Transverse colon (tissue), 4 donors: ENCODE data around the gene ZNF595. TPM values are rescaled to one million over a fixed set of nuclear protein-coding genes. Genes with fewer than 3 reads are reported as not detected.
"Not testable (repeated sequence)": the region's sequence is repeated elsewhere in the genome, so short reads cannot be mapped to it uniquely, and the experiment has no call there.

Experiments
- DNase-seq: peaks from one replicate; pipeline ENCODE4 v3.0.0-alpha.2; 2019
- H3K27ac ChIP-seq, 4 donors: fragments of 200-600 bp; sonication (generic); 2 replicates each; pipeline ENCODE4 v1.5.1; 2016 to 2018; ENCODE audit warnings: inconsistent platforms in 4 of 4
- H3K27me3 ChIP-seq: fragments of 200-600 bp; sonication (generic); 2 replicates; pipeline ENCODE4 v1.5.1; 2017; ENCODE audit warnings: inconsistent platforms
- H3K36me3 ChIP-seq, 4 donors: fragments of 200-600 bp; sonication (generic); 2 replicates each; pipeline ENCODE4 v1.5.1; 2017 to 2019; ENCODE audit warnings: inconsistent platforms in 4 of 4
- H3K4me1 ChIP-seq, 4 donors: fragments of 200-600 bp; sonication (generic); 2 replicates each; pipeline ENCODE4 v1.5.1; 2017 to 2020; ENCODE audit warnings: inconsistent platforms in 4 of 4
- H3K4me3 ChIP-seq, 4 donors: fragments of 200-600 bp; sonication (generic); 1 replicate in 1 of 4; 2 replicates in 3 of 4; pipeline versions ENCODE4 v1.5.1 to v1.6.1; 2017 to 2019; ENCODE audit warnings: inconsistent platforms in 4 of 4
- H3K9me3 ChIP-seq, 2 donors: fragments of 200-600 bp; sonication (generic); 2 replicates each; pipeline ENCODE4 v1.5.1; 2017 to 2019; ENCODE audit warnings: inconsistent platforms in 2 of 2
- CTCF ChIP-seq, 5 experiments: fragments of 200-600 bp in 3 of 5; fragments of 450-650 bp in 2 of 5; sonication (generic) in 3 of 5; IDR thresholded peaks; 1 replicate in 2 of 5; 2 replicates in 3 of 5; pipeline ENCODE4 v1.5.1; 2016 to 2017; ENCODE audit warnings: antibody characterized with exemption in 5 of 5, inconsistent platforms in 3 of 5, mild to moderate bottlenecking in 2 of 5, moderate library complexity in 1 of 5
- EP300 ChIP-seq: sonication (generic); formaldehyde crosslinking; IDR thresholded peaks from one replicate; pipeline ENCODE4 v1.6.1; 2017; ENCODE audit warnings: antibody characterized with exemption, low read depth
- POLR2A ChIP-seq: fragments of 450-650 bp; IDR thresholded peaks from one replicate; pipeline ENCODE4 v1.6.1; 2016; ENCODE audit warnings: antibody characterized with exemption, mild to moderate bottlenecking, moderate library complexity
- POLR2AphosphoS5 ChIP-seq, 3 donors: sonication (generic); formaldehyde crosslinking; IDR thresholded peaks; one replicate each; pipeline ENCODE4 v1.6.1; 2016; ENCODE audit warnings: antibody characterized with exemption in 3 of 3
- WGBS, 2 donors: methylation state at CpG; one replicate each; pipeline ENCODE4 v1.1.5; 2018; ENCODE audit warnings: low coverage in 1 of 2; 5-methylcytosine and 5-hydroxymethylcytosine counted together
- in situ Hi-C, 4 donors: fragments of 200-750 bp; cut with MboI; loops; one replicate each; pipeline versions ENCODE4 v1.15.0 to v1.15.1; 2017; ENCODE audit warnings: low sequenced_read_pairs in 3 of 4, low pct_ligation_motif_present in 1 of 4, low pct_unique_long_range_greater_than_20kb in 1 of 4
- intact Hi-C: fragments of 100-400 bp; cut with DNase I; formaldehyde crosslinking; loops from one replicate; pipeline ENCODE4 v1.15.1; 2023; ENCODE audit warnings: low total_unique reads
- total RNA-seq, 4 donors: library from RNA; depleted of rRNA; stranded (reverse); fragments of >200 nt; gene quantifications; one replicate each; pipeline ENCODE4 v1.1.0, GENCODE V29; 2016

ZNF595 gene
- total RNA-seq, 4 donors from 2014 or later: 7.2 to 23.3 (median 12.6) TPM

GRCh38 chr4:71830-72229 is 18.7 kb downstream of the ZNF595 start:
- Histone ChIP-seq H3K27me3 (no peaks in the 10 kb centered on the region), H3K27ac (no peak overlapping the region), H3K9me3 (peaks cover 82 to 83% of the 10 kb centered on the region in 2 donors), H3K4me1 (no peaks in the 10 kb centered on the region), H3K4me3 (no peak overlapping the region), H3K36me3 (peaks cover 0 to 79% (median 33%) of the 10 kb centered on the region in 4 donors)
- 95 to 100% methylated on average over 1 of the region's 1 CpG for WGBS, 2 donors
- in situ Hi-C loops: no loop called here
- DNase-seq: no peak
- intact Hi-C loops: no loop called here
- no peak for TF ChIP-seq POLR2AphosphoS5 (IDR thresholded peaks at IDR 0.05)
- no peak for TF ChIP-seq EP300
- no peak for TF ChIP-seq POLR2A
- no peak for TF ChIP-seq CTCF (IDR thresholded peaks at IDR 0.05)

GRCh38 chr4:85951-86350 is 32.8 kb downstream of the ZNF595 start:
- Histone ChIP-seq H3K27ac (no peak overlapping the region), H3K36me3 (peaks cover 0 to 76% (median 32%) of the 10 kb centered on the region in 4 donors), H3K4me3 (no peak overlapping the region), H3K4me1 (no peaks in the 10 kb centered on the region), H3K27me3 (no peaks in the 10 kb centered on the region), H3K9me3 (peaks cover 94 to 99% of the 10 kb centered on the region in 2 donors)
- 86 to 94% methylated on average over 3 of the region's 3 CpGs for WGBS, 2 donors
- in situ Hi-C loops: no loop called here
- intact Hi-C loops: no loop called here
- TF ChIP-seq POLR2AphosphoS5 (IDR thresholded peaks at IDR 0.05): no peak
- TF ChIP-seq EP300: no peak
- TF ChIP-seq CTCF (IDR thresholded peaks at IDR 0.05): no peak
- no peak for TF ChIP-seq POLR2A
- no peak for DNase-seq

GRCh38 chr4:86559-87324 is 33.6 kb downstream of the ZNF595 start:
- intact Hi-C loops, H3K4me1 ChIP-seq, in situ Hi-C loops, H3K27ac ChIP-seq, DNase-seq, H3K4me3 ChIP-seq, H3K27me3 ChIP-seq: not testable (repeated sequence)
- 91 to 93% methylated on average over 7 of the region's 7 CpGs for WGBS, 2 donors
- Histone ChIP-seq H3K9me3 (peaks cover 94 to 100% of the 10 kb centered on the region in 2 donors), H3K36me3 (peaks cover 0 to 68% (median 28%) of the 10 kb centered on the region in 4 donors)

GRCh38 chr4:98386-98785 is 45.3 kb downstream of the ZNF595 start:
- in situ Hi-C loops: no loop called here
- H3K4me3 ChIP-seq: no peak overlapping the region
- H3K27me3 ChIP-seq: no peaks in the 10 kb centered on the region
- no peak for TF ChIP-seq POLR2AphosphoS5 (IDR thresholded peaks at IDR 0.05)
- TF ChIP-seq EP300: no peak
- no peak for TF ChIP-seq CTCF (IDR thresholded peaks at IDR 0.05)
- WGBS, 2 donors: 75 to 93% methylated on average over 1 of the region's 1 CpG
- DNase-seq: no peak
- no peaks in the 10 kb centered on the region for H3K4me1 ChIP-seq
- H3K36me3 ChIP-seq: no peaks in the 10 kb centered on the region
- intact Hi-C loops: no loop called here
- H3K27ac ChIP-seq: no peak overlapping the region
- peaks cover 82 to 83% of the 10 kb centered on the region in 2 donors for H3K9me3 ChIP-seq

GRCh38 chr4:99863-100262 is 46.7 kb downstream of the ZNF595 start:
- 84% methylated on average over 4 to 5 of the region's 5 CpGs for WGBS, 2 donors
- intact Hi-C loops (no loop called here), in situ Hi-C loops (no loop called here)
- no peak for DNase-seq
- no peaks in the 10 kb centered on the region for H3K27me3 ChIP-seq
- no peak overlapping the region for H3K4me3 ChIP-seq
- H3K36me3 ChIP-seq: no peaks in the 10 kb centered on the region
- H3K9me3 ChIP-seq: peaks cover 69 to 74% of the 10 kb centered on the region in 2 donors
- H3K4me1 ChIP-seq: no peaks in the 10 kb centered on the region
- no peak overlapping the region for H3K27ac ChIP-seq
- TF ChIP-seq CTCF (IDR thresholded peaks at IDR 0.05) (no peak), POLR2AphosphoS5 (IDR thresholded peaks at IDR 0.05) (no peak), EP300 (no peak), POLR2A (no peak)
